ENCODE results near the gene LRRC49. TPM values are rescaled to one million over a fixed set of nuclear protein-coding genes. Genes with fewer than 3 reads are reported as not detected.
A peak's percentile ranks its signal among the peaks of the same experiment; 100 is the strongest.

The LRRC49 gene
- total RNA-seq, 4 donors from 2014 or later, result 3.3 to 12.6 (median 3.6) TPM

- H3K9me3 ChIP-seq, result no peaks in the 10 kb centered on the region
- no peaks in the 10 kb centered on the region for H3K36me3 ChIP-seq
- TF ChIP-seq POLR2AphosphoS5 (IDR thresholded peaks at IDR 0.05), result no peak
- TF ChIP-seq CTCF (IDR thresholded peaks at IDR 0.05), result no peak
- TF ChIP-seq EP300 (IDR thresholded peaks at IDR 0.05), result no peak
- no peak for TF ChIP-seq POLR2A (IDR thresholded peaks at IDR 0.05)
- WGBS, result 28% methylated on average over 6 of the region's 6 CpGs
- peaks cover 31% of the 10 kb centered on the region for H3K4me1 ChIP-seq
- peak overlapping the region; percentile 31 for H3K27ac ChIP-seq
- no peak overlapping the region for H3K4me3 ChIP-seq
- no peaks in the 10 kb centered on the region for H3K27me3 ChIP-seq
- DNase-seq (ENCODE audit: low spot score in 2 of 2), result no peak
Measured at GRCh38 chr15:71079208-71080044, 186.8 kb downstream of the LRRC49 start.

GRCh38 chr15:71080166-71080565 lies 187.5 kb downstream of the LRRC49 start:
- no peak overlapping the region for H3K4me3 ChIP-seq
- WGBS, result 66% methylated on average over 7 of the region's 7 CpGs
- DNase-seq (ENCODE audit: low spot score in 2 of 2), result no peak

GRCh38 chr15:71080705-71081104 lies 188.1 kb downstream of the LRRC49 start:
- Histone ChIP-seq H3K36me3 (no peaks in the 10 kb centered on the region), H3K27ac (no peak overlapping the region), H3K9me3 (no peaks in the 10 kb centered on the region), H3K4me1 (peaks cover 31% of the 10 kb centered on the region), H3K4me3 (no peak overlapping the region), H3K27me3 (no peaks in the 10 kb centered on the region)
- 56% methylated on average over 1 of the region's 1 CpG for WGBS
- no peak for TF ChIP-seq POLR2A (IDR thresholded peaks at IDR 0.05)
- no peak for TF ChIP-seq POLR2AphosphoS5 (IDR thresholded peaks at IDR 0.05)
- no peak for TF ChIP-seq EP300 (IDR thresholded peaks at IDR 0.05)
- TF ChIP-seq CTCF (IDR thresholded peaks at IDR 0.05), result no peak
- no peak for DNase-seq (ENCODE audit: low spot score in 2 of 2)

More at GRCh38 chr15:71080166-71080565, 187.5 kb downstream of the LRRC49 start:
- H3K27me3 ChIP-seq, result no peaks in the 10 kb centered on the region
- no peaks in the 10 kb centered on the region for H3K36me3 ChIP-seq
- peaks cover 31% of the 10 kb centered on the region for H3K4me1 ChIP-seq
- no peaks in the 10 kb centered on the region for H3K9me3 ChIP-seq
- no peak overlapping the region for H3K27ac ChIP-seq
- TF ChIP-seq POLR2A (IDR thresholded peaks at IDR 0.05) (no peak), EP300 (IDR thresholded peaks at IDR 0.05) (no peak), POLR2AphosphoS5 (IDR thresholded peaks at IDR 0.05) (no peak), CTCF (IDR thresholded peaks at IDR 0.05) (no peak)

GRCh38 chr15:71082803-71083202 lies 190.2 kb downstream of the LRRC49 start:
- H3K27me3 ChIP-seq, result no peaks in the 10 kb centered on the region
- peaks cover 31% of the 10 kb centered on the region for H3K4me1 ChIP-seq
- H3K4me3 ChIP-seq, result no peak overlapping the region
- 58% methylated on average over 5 of the region's 5 CpGs for WGBS
- no peak for TF ChIP-seq EP300 (IDR thresholded peaks at IDR 0.05)
- no peak for TF ChIP-seq POLR2AphosphoS5 (IDR thresholded peaks at IDR 0.05)
- no peak for TF ChIP-seq POLR2A (IDR thresholded peaks at IDR 0.05)
- no peak for TF ChIP-seq CTCF (IDR thresholded peaks at IDR 0.05)
- no peaks in the 10 kb centered on the region for H3K9me3 ChIP-seq
- DNase-seq (ENCODE audit: low spot score in 2 of 2), result no peak
- peak overlapping the region; percentile 43 for H3K27ac ChIP-seq
- no peaks in the 10 kb centered on the region for H3K36me3 ChIP-seq

- no peak overlapping the region for H3K4me3 ChIP-seq
- H3K9me3 ChIP-seq, result no peaks in the 10 kb centered on the region
- H3K4me1 ChIP-seq, result peaks cover 29% of the 10 kb centered on the region
- 55% methylated on average over 5 of the region's 5 CpGs for WGBS
- H3K27me3 ChIP-seq, result no peaks in the 10 kb centered on the region
- no peak for DNase-seq (ENCODE audit: low spot score in 2 of 2)
- H3K27ac ChIP-seq, result peak overlapping the region; percentile 43
- TF ChIP-seq POLR2AphosphoS5 (IDR thresholded peaks at IDR 0.05), result no peak
- TF ChIP-seq CTCF (IDR thresholded peaks at IDR 0.05), result no peak
- no peak for TF ChIP-seq EP300 (IDR thresholded peaks at IDR 0.05)
- no peak for TF ChIP-seq POLR2A (IDR thresholded peaks at IDR 0.05)
- no peaks in the 10 kb centered on the region for H3K36me3 ChIP-seq
Measured at GRCh38 chr15:71083349-71083748, 190.7 kb downstream of the LRRC49 start.
